Keratinocyte (primary cell): ENCODE measurements around the gene ZSCAN30. TPM values are rescaled to one million over a fixed set of nuclear protein-coding genes. Genes with fewer than 3 reads are reported as not detected.

Experiments used
- DNase-seq: peaks from one replicate; pipeline ENCODE4 v3.0.0-alpha.2; 2011; ENCODE audit warnings: low read depth, missing footprints, low spot score
- FAIRE-seq: peaks from 2 replicates; lab custom pipeline; 2011; peaks lifted over from hg19 to GRCh38; lab: Jason Lieb, UNC
- H2AFZ ChIP-seq: 2 replicates; pipeline ENCODE4 v1.6.0; 2012; ENCODE audit warnings: low read length, control low read depth, inconsistent platforms; ENCODE audit not compliant: control insufficient read depth
- H3K27ac ChIP-seq: 2 replicates; pipeline ENCODE4 v1.5.1; 2011; ENCODE audit warnings: low read length; ENCODE audit not compliant: control insufficient read depth, insufficient read depth
- H3K27me3 ChIP-seq: 3 replicates; pipeline ENCODE4 v1.6.0; 2011; ENCODE audit warnings: low read length; ENCODE audit not compliant: control insufficient read depth, insufficient read depth; ENCODE audit errors: extremely low read depth
- H3K36me3 ChIP-seq, 2 experiments: 2 replicates in 1 of 2; 3 replicates in 1 of 2; pipeline ENCODE4 v1.5.1; 2011; ENCODE audit warnings: low read length in 2 of 2, mild to moderate bottlenecking in 1 of 2; ENCODE audit not compliant: control insufficient read depth in 2 of 2, insufficient read depth in 2 of 2; ENCODE audit errors: extremely low read depth in 1 of 2
- H3K4me1 ChIP-seq: 3 replicates; pipeline ENCODE4 v1.5.1; 2011; ENCODE audit warnings: low read length; ENCODE audit not compliant: control insufficient read depth, insufficient read depth; ENCODE audit errors: extremely low read depth
- H3K4me2 ChIP-seq: 3 replicates; pipeline ENCODE4 v1.6.0; 2011; ENCODE audit warnings: low read depth, low read length; ENCODE audit not compliant: control insufficient read depth, insufficient read depth; ENCODE audit errors: extremely low read depth
- H3K4me3 ChIP-seq, 3 experiments: fragments of 200-600 bp in 1 of 3; sonication (generic) in 1 of 3; 2 replicates in 2 of 3; 3 replicates in 1 of 3; pipeline ENCODE4 v1.5.1; 2011 to 2016; ENCODE audit warnings: low read length in 3 of 3, mild to moderate bottlenecking in 3 of 3, control low read depth in 2 of 3, inconsistent platforms in 1 of 3, low read depth in 1 of 3, mixed read lengths in 1 of 3, mixed run types in 1 of 3, moderate library complexity in 1 of 3; ENCODE audit not compliant: control insufficient read depth in 2 of 3, insufficient read depth in 2 of 3; ENCODE audit errors: extremely low read depth in 1 of 3
- H3K79me2 ChIP-seq: 2 replicates; pipeline ENCODE4 v1.6.0; 2012; ENCODE audit warnings: low read length; ENCODE audit not compliant: control insufficient read depth, insufficient read depth
- H3K9ac ChIP-seq: 3 replicates; pipeline ENCODE4 v1.6.0; 2011; ENCODE audit warnings: low read length; ENCODE audit not compliant: control insufficient read depth, insufficient read depth; ENCODE audit errors: extremely low read depth
- H3K9me1 ChIP-seq: 3 replicates; pipeline ENCODE4 v1.6.0; 2011; ENCODE audit warnings: low read length; ENCODE audit not compliant: control insufficient read depth, insufficient read depth; ENCODE audit errors: extremely low read depth
- H3K9me3 ChIP-seq: 2 replicates; pipeline ENCODE4 v1.5.1; 2012; ENCODE audit warnings: low read depth, low read length; ENCODE audit not compliant: control insufficient read depth
- H4K20me1 ChIP-seq: 3 replicates; pipeline ENCODE4 v1.6.0; 2011; ENCODE audit warnings: low read length; ENCODE audit not compliant: control insufficient read depth, insufficient read depth; ENCODE audit errors: extremely low read depth
- CTCF ChIP-seq, 3 experiments: IDR thresholded peaks in 1 of 3; conservative IDR thresholded peaks in 1 of 3; optimal IDR thresholded peaks in 1 of 3; 2 replicates in 2 of 3; 3 replicates in 1 of 3; pipeline versions ENCODE3 to v1.5.1; 2011; ENCODE audit warnings: low read length in 3 of 3, mild to moderate bottlenecking in 3 of 3, moderate library complexity in 2 of 3, control low read depth in 1 of 3, inconsistent platforms in 1 of 3; ENCODE audit not compliant: insufficient read depth in 2 of 3; ENCODE audit errors: extremely low read depth in 1 of 3
- EZH2 ChIP-seq: IDR thresholded peaks from one replicate; pipeline ENCODE4 v1.6.1; 2012; ENCODE audit warnings: inconsistent platforms, mild to moderate bottlenecking, low read length, moderate library complexity
- dilution Hi-C: fragments of 300-500 bp; cut with MboI; formaldehyde crosslinking; loops from one replicate; pipeline ENCODE4 v1.7.0; 2020; ENCODE audit warnings: low sequenced_read_pairs; ENCODE audit not compliant: extremely low pct_ligation_motif_present
- polyA plus RNA-seq, 5 experiments: library from polyadenylated mRNA; depleted of rRNA in 3 of 5; stranded (reverse) in 3 of 5; stranded (forward) in 1 of 5; unstranded in 1 of 5; fragments of >200 nt; gene quantifications; 1 replicate in 1 of 5; 2 replicates in 3 of 5; 3 replicates in 1 of 5; pipeline versions ENCODE4 v1.2.1 to v1.2.3, GENCODE V29; 2011 to 2012; ENCODE audit warnings: missing spikeins in 2 of 5, low read depth in 1 of 5, low replicate concordance in 1 of 5

ZSCAN30 gene
- polyA plus RNA-seq, 1 donor (not counting 4 experiments of a cell fraction or from before 2014, with no cell fraction given), result 13.6 TPM

- DNase-seq, result no peak
- Histone ChIP-seq H3K4me2 (no peak overlapping the region), H4K20me1 (no peaks in the 10 kb centered on the region), H3K9ac (no peak overlapping the region), H3K9me1 (no peaks in the 10 kb centered on the region), H3K27me3 (no peaks in the 10 kb centered on the region), H3K4me1 (no peaks in the 10 kb centered on the region), H3K27ac (no peak overlapping the region), H3K36me3 (no peaks in the 10 kb centered on the region), H3K79me2 (no peaks in the 10 kb centered on the region), H2AFZ (no peak overlapping the region), H3K4me3 (no peak overlapping the region), H3K9me3 (no peaks in the 10 kb centered on the region)
- no peak for TF ChIP-seq CTCF (optimal IDR thresholded peaks at IDR 0.05 in 1 of 3, IDR thresholded peaks at IDR 0.05 in 1 of 3, conservative IDR thresholded peaks at IDR 0.05 in 1 of 3; ENCODE audit: extremely low read depth in 1 of 3, insufficient read depth in 2 of 3, low read length in 3 of 3)
- no peak for TF ChIP-seq EZH2
- FAIRE-seq, result no peak
- dilution Hi-C loops, result no loop called here
These were observed 88.6 kb downstream of the ZSCAN30 start for GRCh38 chr18:35201256-35201931.

Other genes starting within 250 kb of the ZSCAN30 start
- 8.6 to 18.7 TPM (median 14.2 TPM) in 3 replicates for gene MAPRE2, start 248.8 kb downstream of the ZSCAN30 start, polyA plus RNA-seq
- 5.4 to 8.7 TPM (median 7.5 TPM) in 3 replicates for gene ZNF397, start 49.2 kb downstream of the ZSCAN30 start, polyA plus RNA-seq
- 12.2 to 20.3 TPM (median 14.1 TPM) in 3 replicates for gene ZNF24, start 54.2 kb upstream of the ZSCAN30 start, polyA plus RNA-seq
- gene ZNF396, start 87.1 kb upstream of the ZSCAN30 start, polyA plus RNA-seq, result 0.20 to 0.49 TPM (median 0.33 TPM) in 3 replicates
- 41.6 to 54.7 TPM (median 43.7 TPM) in 3 replicates for gene INO80C, start 207.7 kb upstream of the ZSCAN30 start, polyA plus RNA-seq